ENCODE measurements around the gene SMCO2. TPM values are rescaled to one million over a fixed set of nuclear protein-coding genes. Genes with fewer than 3 reads are reported as not detected.

SMCO2 gene
- not detected in 2 replicates for total RNA-seq
- polyA plus RNA-seq = 0.43 TPM in 1 of 2 replicates, not detected in the other

DNA sequence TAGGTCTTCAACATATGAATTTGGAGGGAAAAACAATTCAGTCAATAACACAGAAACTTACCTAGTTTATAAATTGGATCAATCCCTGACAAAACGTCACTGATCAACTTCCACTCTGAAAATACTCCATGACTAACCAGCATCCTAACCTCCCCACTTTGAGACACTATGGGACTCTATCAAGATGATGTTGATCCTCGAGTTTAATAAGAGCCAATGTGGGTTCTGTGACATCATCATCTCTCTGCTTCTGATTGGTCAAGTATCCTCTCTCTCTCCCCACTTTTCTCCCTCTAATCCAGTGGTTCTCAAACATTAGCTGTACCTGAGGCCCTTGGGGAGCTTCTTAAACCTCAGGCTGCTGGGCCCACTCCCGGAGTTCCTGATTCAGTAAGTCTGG is at the start of gene SMCO2:
TSS of gene SMCO2 (plus strand) at position 301 of the 400 bp plus-strand sequence. CDS start 23,896 bp downstream, outside the sequence.
- no peaks in the 10 kb centered on the region for H3K36me3 ChIP-seq (replicated peaks; ENCODE audit: insufficient read depth, low read depth)
- H3K4me1 ChIP-seq (ENCODE audit: insufficient read depth) = no peaks in the 10 kb centered on the region
- no peaks in the 10 kb centered on the region for H3K27me3 ChIP-seq
- no peak within 1 kb of the TSS for H2AFZ ChIP-seq
- H3K27ac ChIP-seq = no peak within 1 kb of the TSS
- WGBS (ENCODE audit: low lambda C conversion rate, missing lambda C conversion rate) = 96% methylated on average over 3 of the region's 3 CpGs
- no peak within 1 kb of the TSS for H3K4me3 ChIP-seq
- H3K9me2 ChIP-seq (replicated peaks; ENCODE audit: insufficient read depth) = no peaks in the 10 kb centered on the region
- no peaks in the 10 kb centered on the region for H4K20me1 ChIP-seq (ENCODE audit: insufficient read depth, poor library complexity, severe bottlenecking)
- no peak within 1 kb of the TSS for H3K4me2 ChIP-seq
- TF ChIP-seq CTCF (IDR thresholded peaks at IDR 0.05; ENCODE audit: poor library complexity) (no peak), EZH2phosphoT487 (IDR thresholded peaks at IDR 0.05; ENCODE audit: low read depth, severe bottlenecking, unreplicated experiment) (no peak), EZH2 (IDR thresholded peaks at IDR 0.05; ENCODE audit: borderline replicate concordance) (no peak)
- no peaks in the 10 kb centered on the region for H3K79me2 ChIP-seq
- H3K9me3 ChIP-seq (ENCODE audit: low read depth) = no peaks in the 10 kb centered on the region
- no peak for DNase-seq (ENCODE audit: low spot score)

GRCh38 chr12:27398466-27398865 is 48.1 kb upstream of the SMCO2 start:
- H3K4me3 ChIP-seq = no peak overlapping the region
- H2AFZ ChIP-seq = no peak overlapping the region
- no peak for TF ChIP-seq EZH2 (IDR thresholded peaks at IDR 0.05; ENCODE audit: borderline replicate concordance)
- no peak for TF ChIP-seq EZH2phosphoT487 (IDR thresholded peaks at IDR 0.05; ENCODE audit: low read depth, severe bottlenecking, unreplicated experiment)
- TF ChIP-seq CTCF (IDR thresholded peaks at IDR 0.05; ENCODE audit: poor library complexity) = no peak
- no peaks in the 10 kb centered on the region for H3K4me1 ChIP-seq (ENCODE audit: insufficient read depth)
- H4K20me1 ChIP-seq (ENCODE audit: insufficient read depth, poor library complexity, severe bottlenecking) = no peaks in the 10 kb centered on the region
- H3K4me2 ChIP-seq = no peak overlapping the region
- no peaks in the 10 kb centered on the region for H3K36me3 ChIP-seq (replicated peaks; ENCODE audit: insufficient read depth, low read depth)
- 87% methylated on average over 2 of the region's 2 CpGs for WGBS (ENCODE audit: low lambda C conversion rate, missing lambda C conversion rate)
- no peaks in the 10 kb centered on the region for H3K27me3 ChIP-seq
- H3K9me3 ChIP-seq (ENCODE audit: low read depth) = no peaks in the 10 kb centered on the region
- no peaks in the 10 kb centered on the region for H3K79me2 ChIP-seq
- no peak overlapping the region for H3K27ac ChIP-seq
- no peaks in the 10 kb centered on the region for H3K9me2 ChIP-seq (replicated peaks; ENCODE audit: insufficient read depth)
- DNase-seq (ENCODE audit: low spot score) = no peak

DNA sequence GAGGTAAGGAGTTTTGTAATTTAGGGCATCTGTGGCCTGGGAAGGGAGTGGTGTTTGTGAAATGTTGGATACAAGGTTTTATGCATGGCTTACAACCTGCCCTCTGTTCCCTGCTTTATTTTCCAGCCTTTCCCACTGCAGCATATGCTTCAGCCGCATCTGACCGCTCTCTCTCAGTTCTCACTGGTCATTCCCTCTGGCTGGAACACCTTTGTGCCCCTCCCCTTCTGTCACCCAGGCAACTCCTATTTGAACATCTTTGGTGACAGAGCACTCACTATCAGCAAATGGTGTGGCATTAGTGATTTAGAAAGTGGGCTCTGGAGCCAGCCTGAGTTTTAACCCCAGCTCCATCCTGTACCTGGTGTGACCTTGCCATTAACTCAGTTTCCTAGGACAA is 47.5 kb upstream of the SMCO2 start:
- H3K27ac ChIP-seq = no peak overlapping the region
- no peaks in the 10 kb centered on the region for H3K27me3 ChIP-seq
- 85% methylated on average over 2 of the region's 2 CpGs for WGBS (ENCODE audit: low lambda C conversion rate, missing lambda C conversion rate)
- H3K4me3 ChIP-seq = no peak overlapping the region
- no peaks in the 10 kb centered on the region for H3K9me2 ChIP-seq (replicated peaks; ENCODE audit: insufficient read depth)
- H3K4me1 ChIP-seq (ENCODE audit: insufficient read depth) = no peaks in the 10 kb centered on the region
- no peak overlapping the region for H2AFZ ChIP-seq
- H3K36me3 ChIP-seq (replicated peaks; ENCODE audit: insufficient read depth, low read depth) = no peaks in the 10 kb centered on the region
- DNase-seq (ENCODE audit: low spot score) = no peak
- H4K20me1 ChIP-seq (ENCODE audit: insufficient read depth, poor library complexity, severe bottlenecking) = no peaks in the 10 kb centered on the region
- TF ChIP-seq EZH2phosphoT487 (IDR thresholded peaks at IDR 0.05; ENCODE audit: low read depth, severe bottlenecking, unreplicated experiment) (no peak), EZH2 (IDR thresholded peaks at IDR 0.05; ENCODE audit: borderline replicate concordance) (no peak), CTCF (IDR thresholded peaks at IDR 0.05; ENCODE audit: poor library complexity) (no peak)
- H3K79me2 ChIP-seq = no peaks in the 10 kb centered on the region
- no peaks in the 10 kb centered on the region for H3K9me3 ChIP-seq (ENCODE audit: low read depth)
- no peak overlapping the region for H3K4me2 ChIP-seq
